ENCODE data around the gene TPBGL. TPM values are rescaled to one million over a fixed set of nuclear protein-coding genes. Genes with fewer than 3 reads are reported as not detected.

TPBGL gene
- total RNA-seq, 4 donors from 2014 or later: 0.26 to 0.40 (median 0.33) TPM; not detected in 1

GRCh38 chr11:75277991-75278790, 37.6 kb downstream of the TPBGL start:
- intact Hi-C loops (cut with DNase I): loop anchor here (10.0 kb wide), 1 partner anchor 257 kb away; no protein-coding TSS in a partner anchor
- Histone ChIP-seq H3K9me3 (no peaks in the 10 kb centered on the region), H3K4me3 (no peak overlapping the region), H3K27ac (replicated peaks in 1 of 4) (no peak overlapping the region), H3K4me1 (peaks cover 6 to 21% (median 16%) of the 10 kb centered on the region in 4 donors), H3K36me3 (peaks cover 65 to 99% (median 79%) of the 10 kb centered on the region in 4 donors), H3K27me3 (no peaks in the 10 kb centered on the region)
- TF ChIP-seq POLR2A (IDR thresholded peaks at IDR 0.05; ENCODE audit: low read depth) (no peak), POLR2AphosphoS5 (IDR thresholded peaks at IDR 0.05) (no peak), CTCF (IDR thresholded peaks at IDR 0.05) (no peak), EP300 (IDR thresholded peaks at IDR 0.05) (no peak)
- DNase-seq (ENCODE audit: extremely low spot score): no peak
- WGBS: 71% methylated on average over 10 of the region's 13 CpGs

GRCh38 chr11:75279273-75279672, 38.7 kb downstream of the TPBGL start:
- Histone ChIP-seq H3K4me1 (peaks cover 6 to 21% (median 16%) of the 10 kb centered on the region in 4 donors), H3K27me3 (no peaks in the 10 kb centered on the region), H3K9me3 (no peaks in the 10 kb centered on the region), H3K27ac (replicated peaks in 1 of 4) (peak overlapping the region in 2 of 4 donors; percentile 44 to 69), H3K4me3 (no peak overlapping the region), H3K36me3 (peaks cover 67 to 99% (median 77%) of the 10 kb centered on the region in 4 donors)
- WGBS: 85% methylated on average over 5 of the region's 5 CpGs
- TF ChIP-seq POLR2A (IDR thresholded peaks at IDR 0.05; ENCODE audit: low read depth) (no peak), EP300 (IDR thresholded peaks at IDR 0.05) (no peak), POLR2AphosphoS5 (IDR thresholded peaks at IDR 0.05) (no peak), CTCF (IDR thresholded peaks at IDR 0.05) (no peak)
- DNase-seq (ENCODE audit: extremely low spot score): no peak
- intact Hi-C loops (cut with DNase I): loop anchor here (10.0 kb wide), 1 partner anchor 256 kb away; no protein-coding TSS in a partner anchor

- no peak for TF ChIP-seq EP300 (IDR thresholded peaks at IDR 0.05)
- peak; percentile 49 to 66 for TF ChIP-seq POLR2AphosphoS5 (IDR thresholded peaks at IDR 0.05)
- TF ChIP-seq CTCF (IDR thresholded peaks at IDR 0.05): peak in 2 of 3 experiments; percentile 97 to 98
- intact Hi-C loops (cut with DNase I): loop anchor here (1.0 to 5.0 kb wide), 2 partner anchors 42 to 104 kb away; no protein-coding TSS in a partner anchor
- Histone ChIP-seq H3K9me3 (no peaks in the 10 kb centered on the region), H3K27ac (replicated peaks in 1 of 4) (peak overlapping the region; percentile 32 to 69 (median 46)), H3K27me3 (no peaks in the 10 kb centered on the region), H3K4me3 (no peak overlapping the region), H3K36me3 (peaks cover 70 to 100% (median 83%) of the 10 kb centered on the region in 4 donors), H3K4me1 (peaks cover 6 to 21% (median 16%) of the 10 kb centered on the region in 4 donors)
- DNase-seq (ENCODE audit: extremely low spot score): peak; percentile 96
- WGBS: 11% methylated on average over 9 of the region's 9 CpGs
These were observed 39.7 kb downstream of the TPBGL start for GRCh38 chr11:75280227-75280701.

- Histone ChIP-seq H3K9me3 (no peaks in the 10 kb centered on the region), H3K27me3 (no peaks in the 10 kb centered on the region), H3K27ac (replicated peaks in 1 of 4) (peak overlapping the region; percentile 32 to 69 (median 46)), H3K36me3 (peaks cover 72 to 100% (median 84%) of the 10 kb centered on the region in 4 donors), H3K4me3 (no peak overlapping the region), H3K4me1 (peaks cover 6 to 21% (median 16%) of the 10 kb centered on the region in 4 donors)
- intact Hi-C loops (cut with DNase I): loop anchor here (1.0 to 5.0 kb wide), 2 partner anchors 41 to 103 kb away; no protein-coding TSS in a partner anchor
- DNase-seq (ENCODE audit: extremely low spot score): no peak
- TF ChIP-seq CTCF (IDR thresholded peaks at IDR 0.05) (no peak), EP300 (IDR thresholded peaks at IDR 0.05) (no peak), POLR2AphosphoS5 (IDR thresholded peaks at IDR 0.05) (no peak), POLR2A (IDR thresholded peaks at IDR 0.05; ENCODE audit: low read depth) (no peak)
- 81% methylated on average over 9 of the region's 15 CpGs for WGBS
These were observed 40.3 kb downstream of the TPBGL start for GRCh38 chr11:75280770-75281468.
